NCI-H187 (cell line): ENCODE data around the gene RNASE13.

Experiments
- DNase-seq, 2 experiments: peaks; one replicate each; lab custom pipeline; 2025; lab: John Stamatoyannopoulos, UW

Gene RNASE13, protein sequence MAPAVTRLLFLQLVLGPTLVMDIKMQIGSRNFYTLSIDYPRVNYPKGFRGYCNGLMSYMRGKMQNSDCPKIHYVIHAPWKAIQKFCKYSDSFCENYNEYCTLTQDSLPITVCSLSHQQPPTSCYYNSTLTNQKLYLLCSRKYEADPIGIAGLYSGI

DNA sequence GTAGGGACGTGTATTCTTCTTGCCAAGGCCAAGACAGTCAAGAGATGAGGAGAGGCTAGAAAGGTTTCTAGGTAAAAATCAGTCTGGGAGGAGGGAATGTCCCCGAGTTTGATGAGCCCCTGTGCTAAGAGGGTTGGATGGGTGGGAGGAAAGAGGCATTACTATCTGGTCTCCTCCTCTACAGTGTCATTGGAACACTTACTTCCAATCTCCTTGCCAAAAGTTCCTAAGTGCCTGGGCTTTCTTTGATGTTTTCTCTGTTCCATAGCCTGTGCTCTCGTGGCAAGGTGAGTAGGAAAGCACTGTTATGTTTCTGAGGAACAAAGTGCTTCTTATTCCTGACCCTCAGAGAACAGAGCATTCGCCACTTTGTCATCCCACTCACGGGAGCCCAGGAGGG, at the start of gene RNASE13:
Gene RNASE13 (minus strand): TSS at position 101 of the 400 bp plus-strand sequence. CDS start 519 bp downstream, outside the sequence.
- no peak for DNase-seq

DNA sequence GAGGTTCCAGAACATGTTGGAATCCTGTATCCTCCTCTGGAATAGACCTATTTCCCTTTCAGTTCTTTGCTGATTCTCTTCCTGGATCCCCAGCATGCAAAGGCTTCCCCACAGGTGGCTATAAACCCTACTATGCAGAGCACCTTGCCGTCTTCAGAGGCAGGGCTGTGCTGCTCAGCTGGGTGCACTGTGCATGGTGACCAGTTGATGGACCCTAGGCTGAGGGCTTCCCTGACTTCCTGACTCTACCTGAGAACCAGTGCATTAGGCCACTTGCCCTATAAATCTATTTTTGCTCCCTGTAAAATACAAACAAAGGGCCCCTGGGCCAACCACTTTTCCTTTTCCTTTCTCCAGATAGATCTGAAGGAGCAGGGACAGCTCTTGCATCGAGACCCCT, 49.8 kb upstream of the RNASE13 start:
- no peak for DNase-seq

GRCh38 chr14:21083565-21084325, 49.1 kb upstream of the RNASE13 start:
- DNase-seq, result peak in 1 of 2 experiments; percentile 26

DNA sequence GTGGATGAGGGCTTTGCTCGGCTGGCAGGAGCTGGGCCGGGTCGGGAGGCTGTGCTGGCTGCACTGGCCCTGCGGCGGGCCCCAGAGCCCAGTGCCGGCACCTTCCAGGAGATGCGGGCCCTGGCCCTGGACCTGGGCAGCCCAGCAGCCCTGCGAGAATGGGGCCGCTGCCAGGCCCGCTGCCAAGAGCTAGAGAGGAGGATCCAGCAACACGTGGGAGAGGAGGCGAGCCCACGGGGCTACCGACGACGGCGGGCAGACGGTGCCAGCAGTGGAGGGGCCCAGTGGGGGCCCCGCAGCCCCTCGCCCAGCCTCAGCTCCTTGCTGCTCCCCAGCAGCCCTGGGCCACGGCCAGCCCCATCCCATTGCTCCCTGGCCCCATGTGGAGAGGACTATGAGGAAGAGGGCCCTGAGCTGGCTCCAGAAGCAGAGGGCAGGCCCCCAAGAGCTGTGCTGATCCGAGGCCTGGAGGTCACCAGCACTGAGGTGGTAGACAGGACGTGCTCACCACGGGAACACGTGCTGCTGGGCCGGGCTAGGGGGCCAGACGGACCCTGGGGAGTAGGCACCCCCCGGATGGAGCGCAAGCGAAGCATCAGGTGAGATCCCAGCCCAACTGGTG, 47.0 kb upstream of the RNASE13 start:
- no peak for DNase-seq

GRCh38 chr14:21078726-21079125, 44.1 kb upstream of the RNASE13 start:
- no peak for DNase-seq

DNA sequence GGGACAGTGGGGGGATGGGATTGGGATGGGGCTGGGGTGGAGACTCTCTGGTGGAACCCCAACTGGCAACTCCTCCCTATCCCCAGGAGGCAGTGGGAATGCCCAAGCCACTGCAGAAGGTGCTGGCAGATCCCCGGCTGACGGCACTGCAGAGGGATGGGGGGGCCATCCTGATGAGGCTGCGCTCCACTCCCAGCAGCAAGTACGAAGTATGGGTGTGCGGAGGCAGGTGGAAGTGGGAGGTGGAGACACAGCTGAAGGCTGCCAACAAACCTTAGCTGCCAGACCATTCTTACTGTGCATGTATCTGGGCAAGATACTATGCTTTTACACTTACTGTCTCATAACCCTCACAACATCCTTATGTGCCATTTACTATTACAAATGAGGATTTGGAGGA, 43.7 kb upstream of the RNASE13 start:
- no peak for DNase-seq

DNA sequence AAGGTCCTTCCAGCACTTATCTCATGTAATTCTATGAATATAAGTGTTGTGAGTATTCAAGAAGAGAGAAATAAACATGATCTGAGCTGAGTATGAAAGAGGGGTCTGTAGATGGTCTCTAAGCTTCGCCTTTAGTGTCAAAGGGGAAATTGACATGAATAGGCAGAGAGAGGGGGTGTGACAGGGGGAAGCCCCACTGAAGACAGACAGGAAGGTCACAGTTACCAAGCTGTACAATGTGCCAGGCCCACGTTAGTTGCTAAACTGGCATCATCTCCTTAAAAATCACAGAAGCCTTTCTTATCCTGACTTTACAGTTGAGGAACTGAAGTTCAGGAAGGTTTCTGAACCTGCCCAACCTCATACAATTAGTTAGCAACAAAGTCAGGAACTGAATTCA, 43.1 kb upstream of the RNASE13 start:
- no peak for DNase-seq

- DNase-seq, result no peak
These were observed 41.3 kb upstream of the RNASE13 start for GRCh38 chr14:21075719-21076437.

GRCh38 chr14:21074398-21075272, 40.0 kb upstream of the RNASE13 start:
- DNase-seq, result no peak

DNA sequence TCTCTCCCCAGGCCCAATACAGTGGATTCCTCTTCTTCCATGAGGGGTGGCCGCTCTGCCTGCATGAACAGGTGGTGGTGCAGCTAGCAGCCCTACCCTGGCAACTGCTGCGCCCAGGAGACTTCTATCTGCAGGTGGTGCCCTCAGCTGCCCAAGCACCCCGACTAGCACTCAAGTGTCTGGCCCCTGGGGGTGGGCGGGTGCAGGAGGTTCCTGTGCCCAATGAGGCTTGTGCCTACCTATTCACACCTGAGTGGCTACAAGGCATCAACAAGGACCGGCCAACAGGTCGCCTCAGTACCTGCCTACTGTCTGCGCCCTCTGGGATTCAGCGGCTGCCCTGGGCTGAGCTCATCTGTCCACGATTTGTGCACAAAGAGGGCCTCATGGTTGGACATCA, 39.3 kb upstream of the RNASE13 start:
- no peak for DNase-seq

DNA sequence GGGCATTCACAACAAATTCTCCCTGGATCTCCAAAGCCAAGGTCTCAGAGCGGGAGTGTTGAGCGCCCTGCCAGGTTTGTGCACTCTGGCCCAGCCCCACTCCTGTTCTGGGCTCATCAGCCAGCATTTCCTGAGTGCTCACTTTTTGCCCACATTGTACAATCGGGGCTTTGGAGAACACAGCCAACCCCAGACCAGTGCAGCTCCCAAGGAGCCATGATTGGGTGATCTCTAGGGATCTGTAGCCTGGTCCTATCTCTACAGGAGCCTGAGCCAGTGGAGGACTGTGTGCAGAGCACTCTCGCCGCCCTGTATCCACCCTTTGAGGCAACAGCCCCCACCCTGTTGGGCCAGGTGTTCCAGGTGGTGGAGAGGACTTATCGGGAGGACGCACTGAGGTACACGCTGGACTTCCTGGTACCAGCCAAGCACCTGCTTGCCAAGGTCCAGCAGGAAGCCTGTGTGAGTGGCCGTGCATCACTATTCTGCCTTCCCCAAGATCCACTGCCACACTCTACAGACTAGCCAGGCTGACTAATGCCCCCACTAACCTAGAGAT, 38.3 kb upstream of the RNASE13 start:
- DNase-seq, result no peak

DNA sequence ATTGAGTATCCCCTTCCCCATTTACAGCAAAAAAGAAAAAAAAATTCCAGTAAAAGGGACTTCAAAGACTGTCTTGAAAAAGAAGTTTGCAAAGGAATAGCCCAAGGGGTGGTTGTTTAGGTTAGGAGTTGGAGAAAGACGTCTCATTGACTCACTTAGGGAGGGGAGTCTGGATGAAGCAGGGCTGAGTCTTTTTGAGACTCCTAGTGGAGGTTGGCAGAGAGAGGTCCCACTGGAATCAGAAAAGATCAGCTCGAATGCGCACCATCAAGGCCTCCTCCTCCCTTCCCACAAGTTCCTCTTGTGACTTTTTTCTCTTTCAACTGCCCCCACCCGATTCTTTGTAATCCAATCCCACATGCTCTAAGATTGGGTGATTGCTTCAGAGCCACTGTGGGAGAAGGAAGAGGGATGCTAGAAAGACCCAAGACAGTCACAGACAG, 37.4 kb upstream of the RNASE13 start:
- no peak for DNase-seq

DNA sequence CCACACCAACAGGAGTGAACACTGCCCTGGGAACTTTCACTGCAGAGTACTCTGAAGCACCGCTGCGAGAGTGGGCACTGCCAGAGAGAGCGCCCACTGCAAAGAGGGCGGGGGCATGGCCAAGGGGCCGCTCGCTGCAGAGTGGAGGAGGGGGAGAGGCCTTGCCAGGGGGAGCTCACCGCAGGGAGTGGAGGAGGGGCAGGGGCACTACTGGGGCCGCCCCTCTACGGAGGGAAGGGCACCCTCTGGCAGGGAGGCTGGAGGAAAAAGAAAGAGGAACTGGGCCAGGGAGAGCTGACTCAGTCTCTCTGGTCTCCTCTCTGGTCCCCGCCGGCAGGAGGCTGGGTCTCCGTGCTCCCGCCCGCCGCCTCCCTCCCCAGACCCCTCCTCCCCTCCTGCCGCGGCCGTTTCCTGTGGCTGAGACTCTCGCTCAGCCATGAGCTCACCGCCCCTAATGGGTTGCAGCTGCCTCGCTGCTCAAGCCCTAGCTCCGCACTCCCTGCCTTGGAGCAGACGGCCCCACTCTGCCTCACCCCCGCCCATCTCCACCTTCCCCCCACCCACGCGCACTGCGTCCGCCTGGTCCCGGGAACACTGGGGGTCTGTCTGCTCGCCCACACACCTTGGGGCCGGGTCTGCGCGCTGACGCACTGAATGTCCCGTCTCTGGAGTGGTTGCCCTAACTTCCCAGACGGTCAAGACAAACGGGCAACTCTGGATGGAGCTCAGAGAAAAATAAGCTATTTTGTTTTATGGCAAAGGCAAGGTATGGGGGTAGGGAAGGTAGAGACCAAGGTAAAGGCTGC, 36.8 kb upstream of the RNASE13 start:
- DNase-seq, result peak in 1 of 2 experiments; percentile 17

- no peak for DNase-seq
These were observed 36.1 kb upstream of the RNASE13 start for GRCh38 chr14:21070610-21071224.

- no peak for DNase-seq
These were observed 35.5 kb upstream of the RNASE13 start, which contains the start of gene ARHGEF40 for GRCh38 chr14:21070083-21070609. Gene ARHGEF40 (plus strand): TSS chr14:21070304. CDS start chr14:21070397, 93 bp downstream.

GRCh38 chr14:21069388-21070082, 34.9 kb upstream of the RNASE13 start:
- no peak for DNase-seq

GRCh38 chr14:21068521-21069387, 34.1 kb upstream of the RNASE13 start:
- DNase-seq, result peak in 1 of 2 experiments; percentile 51
